Activated CD8-positive, alpha-beta memory T cell treated with anti-CD3 and anti-CD28 coated beads, Interleukin-2, amount 10 ng/mL, durations not matched to agents 7 days and 5 days (primary cell): ENCODE data around the gene CD3E. TPM values are rescaled to one million over a fixed set of nuclear protein-coding genes. Genes with fewer than 3 reads are reported as not detected.

Experiments used
- total RNA-seq, 2 experiments: library from RNA; stranded (reverse); gene quantifications; one replicate each; pipeline ENCODE4 v1.2.3, GENCODE V29; 2021

The CD3E gene
- total RNA-seq, 2 experiments from 2014 or later, result 526 to 535 TPM

Other genes starting within 250 kb of the CD3E start
- gene TMPRSS4, start 227.7 kb upstream of the CD3E start, total RNA-seq, result under 1 TPM; 0.12 to 0.76 TPM
- 1 to 10 TPM; 3.2 to 4.0 TPM for gene SMIM35, start 217.8 kb upstream of the CD3E start, total RNA-seq
- under 1 TPM in 1 of 2 experiments, not detected in 1; 0.54 TPM for gene SCN4B, start 151.9 kb upstream of the CD3E start, total RNA-seq
- not detected for gene SCN2B, start 128.1 kb upstream of the CD3E start, total RNA-seq
- gene JAML, start 79.7 kb upstream of the CD3E start, total RNA-seq, result 100 to 1,000 TPM; 139 to 142 TPM
- 10 to 100 TPM; 20.4 to 28.4 TPM for gene MPZL3, start 52.4 kb upstream of the CD3E start, total RNA-seq
- 1 to 10 TPM; 3.0 to 3.2 TPM for gene MPZL2, start 40.4 kb upstream of the CD3E start, total RNA-seq
- gene CD3D, start 38.0 kb downstream of the CD3E start, total RNA-seq, result 100 to 1,000 TPM; 428 to 526 TPM
- gene CD3G, start 39.6 kb downstream of the CD3E start, total RNA-seq, result 100 to 1,000 TPM; 192 to 218 TPM
- gene UBE4A, start 54.9 kb downstream of the CD3E start, total RNA-seq, result 10 to 100 TPM; 43.4 to 47.8 TPM
- 100 to 1,000 TPM; 278 to 295 TPM for gene ATP5MG, start 96.9 kb downstream of the CD3E start, total RNA-seq
- gene KMT2A, start 131.8 kb downstream of the CD3E start, total RNA-seq, result 100 to 1,000 TPM; 116 to 125 TPM
- gene TTC36, start 222.7 kb downstream of the CD3E start, total RNA-seq, result under 1 TPM; 0.66 to 0.82 TPM
- gene TMEM25, start 226.5 kb downstream of the CD3E start, total RNA-seq, result 1 to 10 TPM; 8.4 to 8.6 TPM